H1 (cell line): Measurements from ENCODE around the gene DES. TPM values are rescaled to one million over a fixed set of nuclear protein-coding genes. Genes with fewer than 3 reads are reported as not detected.

Experiments used
- CTCF ChIA-PET: fragments of 300-600 bp; sonication (Branson Sonifier 250); formaldehyde crosslinking; loops from one replicate; lab custom pipeline; 2021; ENCODE audit not compliant: partially characterized antibody; lab: Charles Lee
- POLR2A ChIA-PET: fragments of 300-600 bp; sonication (Branson Sonifier 250); formaldehyde crosslinking; loops from one replicate; lab custom pipeline; 2021; ENCODE audit warnings: inconsistent platforms; ENCODE audit not compliant: partially characterized antibody; lab: Charles Lee
- DNase-seq, 2 experiments: peaks; one replicate each; pipeline versions ENCODE4 v3.0.0 to v3.0.0-alpha.2; 2010 to 2022; ENCODE audit warnings: low spot score in 2 of 2, low read depth in 1 of 2, mixed read lengths in 1 of 2
- FAIRE-seq: peaks from 2 replicates; lab custom pipeline; 2011; peaks lifted over from hg19 to GRCh38; lab: Jason Lieb, UNC
- H2AFZ ChIP-seq: 2 replicates; pipeline ENCODE4 v1.8.1; 2012; ENCODE audit warnings: low read length, inconsistent platforms
- H2AK5ac ChIP-seq: 2 replicates; pipeline ENCODE4 v1.6.1; 2013; ENCODE audit warnings: low read depth, low read length
- H2BK120ac ChIP-seq: replicated peaks from 2 replicates; pipeline ENCODE3; 2013; ENCODE audit warnings: low read depth, low read length, inconsistent platforms
- H2BK12ac ChIP-seq: 2 replicates; pipeline ENCODE4 v1.6.1; 2013; ENCODE audit warnings: low read depth, low read length
- H2BK15ac ChIP-seq: 2 replicates; pipeline ENCODE4 v1.6.1; 2013; ENCODE audit warnings: low read length
- H2BK20ac ChIP-seq: 2 replicates; pipeline ENCODE4 v1.6.1; 2013; ENCODE audit warnings: low read length
- H2BK5ac ChIP-seq: 2 replicates; pipeline ENCODE4 v1.6.1; 2013; ENCODE audit warnings: low read depth, low read length
- H3K14ac ChIP-seq: 2 replicates; pipeline ENCODE4 v1.6.1; 2013; ENCODE audit warnings: inconsistent platforms; ENCODE audit not compliant: insufficient read length
- H3K18ac ChIP-seq: 2 replicates; pipeline ENCODE4 v1.6.1; 2013; ENCODE audit warnings: low read length; ENCODE audit errors: extremely low read depth
- H3K23ac ChIP-seq: 2 replicates; pipeline ENCODE4 v1.6.1; 2013; ENCODE audit warnings: inconsistent platforms; ENCODE audit not compliant: insufficient read length
- H3K23me2 ChIP-seq: 2 replicates; pipeline ENCODE4 v1.6.1; 2013; ENCODE audit warnings: low read depth, low read length
- H3K27ac ChIP-seq: 2 replicates; pipeline ENCODE4 v1.6.1; 2011; ENCODE audit warnings: low read depth, low read length, inconsistent platforms
- H3K27me3 ChIP-seq, 4 experiments: replicated peaks in 1 of 4; 1 replicate in 1 of 4; 2 replicates in 3 of 4; pipeline versions ENCODE4 v1.6.1 to v1.8.1; 2011 to 2013; ENCODE audit warnings: low read length in 3 of 4, mild to moderate bottlenecking in 3 of 4, inconsistent platforms in 2 of 4, mixed read lengths in 2 of 4, moderate library complexity in 1 of 4; ENCODE audit not compliant: control insufficient read depth in 3 of 4, insufficient read depth in 3 of 4; ENCODE audit errors: extremely low read depth in 1 of 4
- H3K36me3 ChIP-seq, 4 experiments: 2 replicates each; pipeline versions ENCODE4 v1.6.1 to v1.8.1; 2011 to 2013; ENCODE audit warnings: mild to moderate bottlenecking in 4 of 4, low read length in 3 of 4, moderate library complexity in 2 of 4, control low read depth in 1 of 4, inconsistent platforms in 1 of 4; ENCODE audit not compliant: insufficient read depth in 4 of 4, control insufficient read depth in 2 of 4
- H3K4ac ChIP-seq: replicated peaks from 2 replicates; pipeline ENCODE3; 2013; ENCODE audit warnings: low read length, low read depth, mixed read lengths, inconsistent platforms; ENCODE audit not compliant: insufficient read length
- H3K4me1 ChIP-seq, 4 experiments: replicated peaks in 1 of 4; 1 replicate in 1 of 4; 2 replicates in 3 of 4; pipeline versions ENCODE4 v1.6.1 to v1.8.1; 2011 to 2013; ENCODE audit warnings: low read length in 3 of 4, inconsistent platforms in 2 of 4, mixed read lengths in 1 of 4; ENCODE audit not compliant: insufficient read depth in 4 of 4, control insufficient read depth in 3 of 4
- H3K4me2 ChIP-seq, 2 experiments: 2 replicates each; pipeline versions ENCODE4 v1.6.1 to v1.8.1; 2011 to 2013; ENCODE audit warnings: low read depth in 2 of 2, low read length in 2 of 2, control low read depth in 1 of 2, inconsistent platforms in 1 of 2, mild to moderate bottlenecking in 1 of 2; ENCODE audit not compliant: insufficient read depth in 1 of 2
- H3K4me3 ChIP-seq, 4 experiments: fragments of 200-600, 300-600 bp in 1 of 4; sonication (generic), shearing (Covaris generic), sonication (Bioruptor Twin) in 1 of 4; 2 replicates each; pipeline versions ENCODE4 v1.5.1 to v1.8.1; 2011 to 2016; ENCODE audit warnings: low read length in 4 of 4, low read depth in 3 of 4, control low read depth in 2 of 4, inconsistent platforms in 2 of 4, mild to moderate bottlenecking in 2 of 4, mixed read lengths in 1 of 4, moderate library complexity in 1 of 4; ENCODE audit not compliant: insufficient read depth in 2 of 4; ENCODE audit errors: extremely low read depth in 1 of 4
- H3K56ac ChIP-seq: replicated peaks from 2 replicates; pipeline ENCODE3; 2013; ENCODE audit warnings: low read depth, mild to moderate bottlenecking, mixed read lengths, low read length, inconsistent platforms; ENCODE audit not compliant: insufficient read length
- H3K79me1 ChIP-seq: 2 replicates; pipeline ENCODE4 v1.6.1; 2013; ENCODE audit warnings: low read depth, low read length, control low read depth
- H3K79me2 ChIP-seq, 2 experiments: 2 replicates each; pipeline versions ENCODE4 v1.6.1 to v1.8.1; 2012 to 2013; ENCODE audit warnings: low read length in 2 of 2, mild to moderate bottlenecking in 2 of 2, inconsistent platforms in 1 of 2; ENCODE audit not compliant: insufficient read depth in 2 of 2, control insufficient read depth in 1 of 2
- H3K9ac ChIP-seq, 4 experiments: replicated peaks in 1 of 4; 1 replicate in 1 of 4; 2 replicates in 3 of 4; pipeline versions ENCODE4 v1.6.1 to v1.8.1; 2011 to 2013; ENCODE audit warnings: low read depth in 3 of 4, low read length in 3 of 4, control low read depth in 2 of 4, mild to moderate bottlenecking in 2 of 4, moderate library complexity in 2 of 4, inconsistent platforms in 1 of 4; ENCODE audit errors: extremely low read depth in 1 of 4
- H3K9me3 ChIP-seq, 2 experiments: 2 replicates each; pipeline versions ENCODE4 v1.6.1 to v1.8.1; 2012 to 2013; ENCODE audit warnings: mild to moderate bottlenecking in 2 of 2, moderate library complexity in 2 of 2, control low read depth in 1 of 2, inconsistent platforms in 1 of 2, low read depth in 1 of 2, low read length in 1 of 2, mixed read lengths in 1 of 2; ENCODE audit not compliant: insufficient read depth in 2 of 2
- H4K20me1 ChIP-seq, 2 experiments: replicated peaks in 1 of 2; 2 replicates each; pipeline versions ENCODE3 to v1.8.1; 2011 to 2013; ENCODE audit warnings: inconsistent platforms in 2 of 2, low read length in 2 of 2, mild to moderate bottlenecking in 1 of 2; ENCODE audit not compliant: insufficient read depth in 2 of 2, control insufficient read depth in 1 of 2
- H4K5ac ChIP-seq: 2 replicates; pipeline ENCODE4 v1.6.1; 2013; ENCODE audit warnings: low read length, low read depth, mixed read lengths, inconsistent platforms; ENCODE audit not compliant: insufficient read length
- H4K8ac ChIP-seq: 2 replicates; pipeline ENCODE4 v1.8.0; 2013; ENCODE audit warnings: mild to moderate bottlenecking, moderate library complexity, low read length, inconsistent platforms; ENCODE audit not compliant: insufficient read depth; ENCODE audit errors: extremely low read depth
- H4K91ac ChIP-seq: replicated peaks from 2 replicates; pipeline ENCODE3; 2013; ENCODE audit warnings: low read length, mixed read lengths, inconsistent platforms; ENCODE audit not compliant: insufficient read length
- BACH1 ChIP-seq: IDR thresholded peaks from 2 replicates; pipeline ENCODE4 v1.6.1; 2012; ENCODE audit warnings: low read length, improper control_type of control experiment
- WGBS, 2 experiments: shearing (Covaris generic) in 1 of 2; methylation state at CpG; one replicate each; pipeline versions ENCODE4 v1.1.6 to v1.1.7; 2013 to 2015; ENCODE audit warnings: low lambda C conversion rate in 2 of 2, mixed read lengths in 2 of 2, inconsistent platforms in 1 of 2, low coverage in 1 of 2, missing lambda C conversion rate in 1 of 2; ENCODE audit not compliant: insufficient replicate concordance in 2 of 2, insufficient coverage in 1 of 2, insufficient read length in 1 of 2; ENCODE audit errors: extremely low coverage in 1 of 2, missing lambda C conversion rate in 1 of 2; 5-methylcytosine and 5-hydroxymethylcytosine counted together
- polyA plus RNA-seq, 7 experiments: library from polyadenylated mRNA; depleted of rRNA in 3 of 7; stranded (reverse) in 5 of 7; unstranded in 2 of 7; fragments of >200 nt in 5 of 7; fragments of 200-250 nt in 2 of 7; gene quantifications; 1 replicate in 5 of 7; 2 replicates in 1 of 7; 4 replicates in 1 of 7; pipeline versions ENCODE4 v1.2.1 to v1.2.3, GENCODE V29; 2011 to 2013; ENCODE audit warnings: missing spikeins in 2 of 7, mixed read lengths in 2 of 7
- total RNA-seq: library from RNA; stranded (reverse); fragmentation: NEBNext Ultra II Directional; extraction: Animal tissue kit (Norgen Biotek cat#: 25700); gene quantifications from 2 replicates; pipeline ENCODE4 v1.2.1, GENCODE V29; 2021

Gene DES
- total and polyA plus RNA-seq, 2 of the 8 experiments (the other 6 are each of a cell fraction or from before 2014, with no cell fraction given), result 1.8 to 4.3 TPM

DNA sequence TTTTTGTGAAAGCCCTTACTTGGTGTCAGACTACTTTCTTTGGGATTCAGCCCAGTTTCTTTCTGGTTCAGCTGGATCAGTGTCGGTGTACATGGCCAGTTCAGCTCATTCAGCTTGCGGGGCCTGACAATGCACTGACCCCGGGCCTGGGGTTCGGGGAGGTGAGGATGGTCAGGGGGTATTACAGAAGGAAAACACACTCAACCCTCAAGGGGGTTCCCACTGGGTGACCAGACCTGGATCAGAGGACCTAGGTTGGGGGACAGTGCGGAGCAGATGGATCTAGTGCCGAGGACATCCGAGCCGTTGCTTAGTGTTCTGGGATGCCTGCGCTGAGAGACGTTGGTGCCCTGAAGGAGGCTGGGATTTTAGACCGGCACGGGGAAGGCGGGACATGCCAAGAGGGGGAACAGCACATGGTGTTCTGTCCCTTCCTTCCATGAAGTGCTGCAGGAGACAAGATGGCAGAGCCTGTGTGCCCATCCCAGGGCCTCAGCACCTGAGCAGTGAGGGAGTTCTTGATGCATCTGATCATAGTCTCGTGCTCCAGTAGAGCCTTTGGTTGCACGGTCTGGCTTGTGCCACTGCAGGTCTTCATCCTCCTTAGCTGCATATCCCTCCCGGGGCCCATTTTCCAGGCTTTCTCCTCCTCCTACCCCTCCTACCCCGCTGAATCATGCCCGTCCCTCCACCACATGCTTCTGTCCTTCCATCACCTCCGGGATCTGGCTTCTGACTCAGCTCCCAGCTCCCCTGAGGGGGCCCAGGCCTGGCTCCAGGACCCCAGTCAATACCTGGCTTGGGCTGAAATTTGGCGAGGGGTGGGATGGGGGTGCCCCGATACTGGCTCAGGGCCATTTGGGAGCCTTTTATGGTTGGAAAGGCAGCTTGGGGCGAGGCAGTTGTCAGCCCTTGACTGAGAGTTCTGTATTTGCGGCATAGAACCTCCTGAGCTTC is 34.5 kb downstream of the DES start:
- WGBS, 2 experiments, result 90% methylated on average over 23 of the region's 23 CpGs; no CpG with 5 or more reads in 1 of the 2 experiments
- ChIA-PET CTCF (interaction anchor here (0.6 to 113.1 kb wide), 9 partner anchors 6 to 554 kb away, joined by 3 to 7248 read pairs (median 4); partner anchors contain the start of genes ASIC4, CHPF, DES and GMPPA), POLR2A (interaction anchor here (0.6 to 1.7 kb wide), 7 partner anchors 9 to 48 kb away, joined by 3 to 5 read pairs (median 3); no protein-coding TSS in a partner anchor)
- Histone ChIP-seq H4K20me1 (peaks cover 2 to 3% of the 10 kb centered on the region in 2 experiments), H3K79me1 (no peaks in the 10 kb centered on the region), H2BK12ac (no peak overlapping the region), H2AK5ac (no peak overlapping the region), H3K36me3 (no peaks in the 10 kb centered on the region), H4K5ac (no peak overlapping the region), H2BK20ac (no peak overlapping the region), H4K91ac (no peak overlapping the region), H3K79me2 (no peaks in the 10 kb centered on the region), H3K27ac (no peak overlapping the region), H3K56ac (no peak overlapping the region), H2BK15ac (no peak overlapping the region), H2BK5ac (no peak overlapping the region), H3K9me3 (no peaks in the 10 kb centered on the region), H2AFZ (no peak overlapping the region), H3K23me2 (peaks cover 5% of the 10 kb centered on the region; the same call in 1 of the 2 replicates), H2BK120ac (no peak overlapping the region), H3K4me3 (no peak overlapping the region), H3K4ac (no peak overlapping the region), H3K14ac (no peak overlapping the region), H3K4me2 (no peak overlapping the region), H3K9ac (no peak overlapping the region), H3K23ac (no peak overlapping the region), H3K27me3 (peaks cover 1 to 15% (median 11%) of the 10 kb centered on the region in 4 experiments; a peak in 6 of 7 replicates), H3K18ac (no peak overlapping the region), H3K4me1 (peaks cover 0 to 20% (median 5%) of the 10 kb centered on the region in 4 experiments; a peak in 6 of 7 replicates), H4K8ac (no peak overlapping the region)
- no peak for FAIRE-seq
- no peak for DNase-seq
- no peak for TF ChIP-seq BACH1
